Prostate gland (tissue), 2 donors: Measurements from ENCODE around the gene PARVG.

Experiments used
- CTCF ChIP-seq, 4 experiments: fragments of 200-600 bp in 2 of 4; fragments of 450-650 bp in 2 of 4; sonication (generic) in 2 of 4; IDR thresholded peaks; 1 replicate in 3 of 4; 2 replicates in 1 of 4; pipeline ENCODE4 v1.5.1; 2016 to 2019; ENCODE audit warnings: antibody characterized with exemption in 4 of 4, mild to moderate bottlenecking in 2 of 4, moderate library complexity in 2 of 4
- POLR2A ChIP-seq: fragments of 450-650 bp; IDR thresholded peaks from one replicate; pipeline ENCODE4 v1.6.1; 2016; ENCODE audit warnings: antibody characterized with exemption, mild to moderate bottlenecking
- POLR2AphosphoS5 ChIP-seq: sonication (generic); formaldehyde crosslinking; IDR thresholded peaks from one replicate; pipeline ENCODE4 v1.6.1; 2017; ENCODE audit warnings: antibody characterized with exemption

DNA sequence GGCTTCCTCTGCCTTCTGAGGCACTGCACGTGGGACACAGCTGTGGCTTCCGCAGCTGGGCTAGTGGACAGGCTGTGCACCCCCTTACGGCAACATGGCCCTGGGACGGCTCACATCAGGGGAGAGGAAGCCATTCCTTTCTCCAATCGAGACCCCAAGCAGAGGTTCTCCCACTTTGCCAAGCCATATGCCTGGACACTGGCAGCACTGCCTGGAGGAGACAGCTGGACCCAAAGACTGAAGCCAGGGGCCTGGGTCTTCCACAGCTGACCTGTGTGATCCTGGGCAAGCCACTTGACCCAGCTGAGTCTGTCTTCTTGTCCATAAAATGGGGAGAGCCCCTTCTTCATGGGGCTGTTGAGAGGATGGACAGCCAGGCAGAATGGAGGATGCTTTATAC, 66.6 kb downstream of the PARVG start:
- TF ChIP-seq CTCF (IDR thresholded peaks at IDR 0.05) = no peak
- TF ChIP-seq POLR2AphosphoS5 = no peak
- no peak for TF ChIP-seq POLR2A
